GM12872 (cell line): ENCODE measurements around the gene TXK.

Experiments used
- TF ChIP-seq, protein P1 (sequence below): IDR thresholded peaks from 3 replicates; pipeline ENCODE4 v1.5.1; 2011; ENCODE audit warnings: low read depth, mild to moderate bottlenecking, low read length, moderate library complexity; ENCODE audit not compliant: insufficient read depth

Gene TXK

DNA sequence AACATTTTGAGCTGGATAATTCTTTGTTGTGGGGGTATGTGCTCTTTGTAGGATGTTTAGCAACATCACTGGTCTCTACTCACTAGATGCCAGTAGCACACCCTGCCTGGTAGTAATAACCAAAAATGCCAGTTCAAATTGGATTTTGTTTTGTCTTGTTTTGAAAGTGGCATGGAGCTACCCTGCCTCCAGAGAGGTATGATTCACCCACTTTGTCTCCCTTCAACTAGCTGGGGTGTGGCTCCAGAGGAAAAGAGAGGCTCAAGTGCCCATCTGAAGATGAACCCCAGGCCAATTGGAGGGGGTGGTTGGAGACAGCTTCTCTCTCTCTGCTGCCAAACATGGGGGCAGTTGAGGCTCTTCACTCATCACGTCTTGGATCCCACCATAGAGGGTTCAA is 83.0 kb downstream of the TXK start:
- TF ChIP-seq, protein P1, sequence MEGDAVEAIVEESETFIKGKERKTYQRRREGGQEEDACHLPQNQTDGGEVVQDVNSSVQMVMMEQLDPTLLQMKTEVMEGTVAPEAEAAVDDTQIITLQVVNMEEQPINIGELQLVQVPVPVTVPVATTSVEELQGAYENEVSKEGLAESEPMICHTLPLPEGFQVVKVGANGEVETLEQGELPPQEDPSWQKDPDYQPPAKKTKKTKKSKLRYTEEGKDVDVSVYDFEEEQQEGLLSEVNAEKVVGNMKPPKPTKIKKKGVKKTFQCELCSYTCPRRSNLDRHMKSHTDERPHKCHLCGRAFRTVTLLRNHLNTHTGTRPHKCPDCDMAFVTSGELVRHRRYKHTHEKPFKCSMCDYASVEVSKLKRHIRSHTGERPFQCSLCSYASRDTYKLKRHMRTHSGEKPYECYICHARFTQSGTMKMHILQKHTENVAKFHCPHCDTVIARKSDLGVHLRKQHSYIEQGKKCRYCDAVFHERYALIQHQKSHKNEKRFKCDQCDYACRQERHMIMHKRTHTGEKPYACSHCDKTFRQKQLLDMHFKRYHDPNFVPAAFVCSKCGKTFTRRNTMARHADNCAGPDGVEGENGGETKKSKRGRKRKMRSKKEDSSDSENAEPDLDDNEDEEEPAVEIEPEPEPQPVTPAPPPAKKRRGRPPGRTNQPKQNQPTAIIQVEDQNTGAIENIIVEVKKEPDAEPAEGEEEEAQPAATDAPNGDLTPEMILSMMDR: no peak

- TF ChIP-seq, protein P1: no peak
Measured at GRCh38 chr4:48049483-48049882, 84.6 kb downstream of the TXK start.

DNA sequence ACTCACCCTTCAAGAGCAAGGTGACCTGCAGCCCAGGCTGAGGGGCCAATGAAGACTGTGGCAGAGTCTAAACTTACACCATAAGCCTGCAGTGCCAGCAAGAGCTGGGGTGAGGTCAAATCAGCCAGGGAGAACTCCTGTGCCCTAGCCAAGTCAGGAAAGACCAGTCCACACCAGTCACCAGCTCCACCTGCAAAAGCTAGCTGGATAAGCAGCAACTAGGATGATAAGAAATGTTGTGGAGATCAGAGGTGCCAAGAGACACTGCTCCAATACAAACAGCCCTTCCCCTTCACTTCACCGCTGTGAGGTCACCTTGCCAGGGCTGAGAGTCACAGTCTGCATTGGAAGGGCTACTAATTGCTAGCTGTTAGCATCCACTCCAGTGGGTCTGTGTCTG is 86.2 kb downstream of the TXK start:
- TF ChIP-seq, protein P1: no peak

DNA sequence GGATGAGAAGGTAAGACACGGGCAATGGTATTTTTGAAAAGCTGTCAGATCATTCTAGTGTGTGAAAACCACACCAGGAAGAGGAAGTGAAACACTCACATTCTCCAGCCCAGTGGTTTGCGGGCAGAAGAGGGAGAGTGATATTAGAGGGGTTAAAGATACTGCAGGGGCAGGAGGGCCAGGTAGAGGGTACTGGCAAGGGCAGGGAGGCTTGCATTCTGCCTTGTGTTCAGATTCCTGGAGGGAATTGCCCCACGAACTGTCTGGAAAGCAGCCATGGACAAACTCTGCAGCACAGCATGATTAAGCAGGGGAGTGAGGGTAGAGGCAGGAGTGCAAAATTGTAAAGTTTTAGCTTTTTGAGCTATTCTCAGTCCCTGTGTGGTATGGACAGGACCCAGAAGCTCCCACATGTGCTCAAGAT is 86.6 kb downstream of the TXK start:
- TF ChIP-seq, protein P1: no peak

GRCh38 chr4:48046059-48046458 is 88.0 kb downstream of the TXK start:
- TF ChIP-seq, protein P1: no peak

GRCh38 chr4:48044298-48044697 is 89.8 kb downstream of the TXK start:
- TF ChIP-seq, protein P1: no peak

- TF ChIP-seq, protein P1: no peak
Measured at GRCh38 chr4:48043504-48043903, 90.5 kb downstream of the TXK start.
